ENCODE results near the gene SUSD4.

SUSD4 gene

DNA sequence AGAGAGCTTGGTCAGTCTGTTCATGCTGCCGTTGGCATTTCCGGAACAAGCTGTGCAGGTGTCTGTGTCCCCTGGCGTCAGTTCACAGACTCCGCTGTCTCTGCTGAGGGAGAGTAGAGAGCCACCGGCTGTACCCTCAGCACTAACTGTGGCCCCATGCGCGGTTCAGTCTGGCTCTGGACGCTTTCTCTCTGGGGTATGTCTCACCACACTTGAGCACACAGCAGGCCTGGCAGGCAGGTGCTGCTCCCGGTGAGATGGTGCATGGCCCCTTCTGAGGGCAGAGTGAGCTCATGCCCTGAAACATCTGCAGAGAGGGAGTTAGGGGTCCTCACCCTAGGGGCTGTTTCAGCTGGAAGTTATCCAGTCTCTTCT is 161.0 kb downstream of the SUSD4 start:
- H3K27ac ChIP-seq, result no peak overlapping the region

GRCh38 chr1:223202376-223203033 is 161.5 kb downstream of the SUSD4 start:
- Histone ChIP-seq H3K27ac (no peak overlapping the region), H3K4me3 (no peak overlapping the region)

More for the DNA sequence above, 161.0 kb downstream of the SUSD4 start:
- H3K4me3 ChIP-seq, result no peak overlapping the region

GRCh38 chr1:223201967-223202366 is 162.0 kb downstream of the SUSD4 start:
- H3K27ac ChIP-seq, result no peak overlapping the region
- H3K4me3 ChIP-seq, result no peak overlapping the region

DNA sequence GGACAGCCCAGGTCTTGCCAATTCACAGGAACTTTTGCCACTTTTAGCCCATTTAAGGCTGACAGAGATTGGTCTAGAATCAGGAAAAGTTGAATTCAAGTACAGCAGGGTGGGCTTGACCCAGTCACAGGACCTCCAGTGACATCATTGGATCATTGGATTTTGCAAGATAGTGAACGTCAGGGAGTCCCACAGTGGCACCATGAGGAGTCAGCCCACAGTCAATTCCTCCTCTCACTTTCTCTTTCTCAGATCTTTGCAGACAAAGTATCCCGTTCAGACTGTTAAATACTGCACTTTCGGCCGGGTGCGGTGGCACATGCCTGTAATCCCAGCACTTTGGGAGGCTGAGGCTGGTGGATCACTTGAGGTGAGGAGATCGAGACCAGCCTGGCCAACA is 163.1 kb downstream of the SUSD4 start:
- Histone ChIP-seq H3K4me3 (no peak overlapping the region), H3K27ac (no peak overlapping the region)

DNA sequence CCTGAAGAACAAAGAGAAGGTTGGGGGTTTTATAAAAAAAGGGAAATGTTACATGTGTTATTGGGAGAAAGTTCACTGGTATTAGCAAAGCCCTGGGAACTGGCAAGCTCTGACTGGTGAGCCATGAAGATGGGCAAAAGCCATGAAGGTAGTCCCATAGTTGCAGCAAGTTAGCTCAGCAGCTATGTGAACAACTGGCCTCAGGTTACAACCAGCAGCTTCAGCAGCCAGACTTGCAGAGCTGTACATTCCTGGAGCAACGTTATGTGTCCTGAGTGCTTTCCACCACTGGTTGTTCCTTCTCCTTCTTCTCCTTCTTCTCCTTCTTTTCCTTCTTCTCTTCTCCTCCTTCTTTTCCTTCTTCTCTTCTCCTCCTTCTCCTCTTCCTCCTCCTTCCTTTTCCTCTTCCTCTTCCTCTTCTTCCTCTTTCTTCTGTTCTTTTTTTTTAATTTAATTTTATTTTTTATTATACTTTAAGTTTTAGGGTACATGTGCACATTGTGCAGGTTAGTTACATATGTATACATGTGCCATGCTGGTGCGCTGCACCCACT is 164.8 kb downstream of the SUSD4 start:
- Histone ChIP-seq H3K4me3 (no peak overlapping the region), H3K27ac (no peak overlapping the region)

DNA sequence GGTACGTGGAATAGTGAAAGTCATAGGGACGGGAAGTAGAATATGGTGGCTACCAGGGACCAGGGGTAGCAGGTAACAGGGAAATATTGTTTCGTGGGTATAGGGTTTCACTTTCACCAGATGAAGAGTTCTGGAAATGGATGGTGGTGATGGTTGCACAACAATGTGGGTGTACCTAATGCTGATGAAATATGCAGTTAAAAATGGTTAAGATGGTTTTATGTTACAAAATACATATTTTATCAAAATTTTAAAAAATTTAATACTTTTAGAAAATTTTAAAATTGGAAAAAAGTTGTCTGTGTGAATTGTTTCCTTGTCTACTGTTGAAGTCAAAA is 165.4 kb downstream of the SUSD4 start:
- Histone ChIP-seq H3K27ac (no peak overlapping the region), H3K4me3 (no peak overlapping the region)

- no peak overlapping the region for H3K4me3 ChIP-seq
- H3K27ac ChIP-seq, result no peak overlapping the region
Observed at GRCh38 chr1:223197923-223198627, 165.9 kb downstream of the SUSD4 start.

DNA sequence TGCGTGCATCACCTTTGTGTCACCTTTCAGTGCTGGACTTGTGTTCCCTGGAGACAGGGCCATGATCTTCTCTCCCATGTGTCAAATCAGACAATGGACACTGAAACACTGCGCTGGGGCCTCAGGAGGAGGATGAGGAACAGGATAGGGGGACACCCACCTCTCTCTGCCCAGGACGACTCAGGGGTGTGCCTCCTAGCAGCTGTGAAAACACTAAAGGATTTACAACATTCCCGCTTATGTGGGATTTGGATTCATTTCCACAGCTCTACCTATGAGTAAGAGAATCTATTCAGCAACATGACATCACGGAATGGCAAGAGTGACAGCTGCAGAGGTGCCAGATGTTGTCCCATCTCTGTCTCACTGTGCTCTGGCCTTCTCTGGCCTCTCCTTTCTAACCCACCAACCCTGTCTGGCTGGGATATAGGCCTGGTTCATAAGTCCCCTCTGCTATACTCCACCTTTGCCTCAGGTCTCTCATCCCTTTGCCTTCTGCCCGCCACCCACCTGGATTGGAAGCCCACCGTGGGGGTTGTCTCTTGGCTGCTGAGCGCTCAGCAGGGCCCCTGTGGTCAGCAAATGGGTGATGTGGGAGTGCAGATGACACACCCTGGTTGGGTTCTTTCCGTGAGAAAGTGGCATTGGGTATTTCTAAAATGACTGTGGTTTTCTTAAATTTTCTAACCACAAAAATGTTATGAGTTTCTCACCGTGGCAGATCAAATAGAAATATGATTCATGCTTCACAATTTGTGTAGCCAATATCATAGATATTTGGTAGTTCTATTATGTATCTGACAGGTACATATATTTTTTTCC is 173.9 kb downstream of the SUSD4 start:
- Histone ChIP-seq H3K27ac (no peak overlapping the region), H3K4me3 (no peak overlapping the region)

- H3K27ac ChIP-seq, result no peak overlapping the region
- H3K4me3 ChIP-seq, result no peak overlapping the region
Observed at GRCh38 chr1:223189525-223189902, 174.5 kb downstream of the SUSD4 start.

GRCh38 chr1:223188618-223189356 is 175.2 kb downstream of the SUSD4 start:
- no peak overlapping the region for H3K4me3 ChIP-seq
- no peak overlapping the region for H3K27ac ChIP-seq

- Histone ChIP-seq H3K4me3 (no peak overlapping the region), H3K27ac (no peak overlapping the region)
Observed at GRCh38 chr1:223186800-223187199, 177.2 kb downstream of the SUSD4 start.

DNA sequence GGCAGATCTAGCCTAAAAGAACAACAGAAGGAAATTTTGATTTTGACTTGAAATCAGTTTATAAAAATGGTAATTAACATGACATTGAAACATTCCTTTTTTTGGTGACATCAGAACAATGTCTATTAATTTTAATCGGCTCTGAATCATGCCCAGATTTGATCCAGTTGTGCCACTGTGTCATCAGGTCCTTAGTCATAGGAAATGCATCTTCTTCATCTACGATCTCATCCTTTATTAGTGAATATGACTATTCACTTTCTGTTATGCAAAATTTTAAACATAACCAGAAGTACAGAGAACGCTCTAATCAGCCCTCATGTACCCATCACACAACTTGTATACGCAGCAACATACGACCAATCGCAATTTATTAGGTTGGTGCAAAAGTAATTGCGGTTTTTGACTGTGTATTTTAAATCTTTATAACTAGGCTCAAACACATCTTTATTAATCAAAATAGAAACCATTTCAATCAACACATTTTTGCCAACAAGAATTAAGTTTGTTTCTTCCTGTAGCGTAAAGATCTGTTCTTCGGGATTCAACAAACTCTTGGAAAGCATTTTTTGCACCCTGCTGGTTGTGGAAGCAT is 180.6 kb downstream of the SUSD4 start:
- no peak overlapping the region for H3K4me3 ChIP-seq
- no peak overlapping the region for H3K27ac ChIP-seq

- H3K4me3 ChIP-seq, result no peak overlapping the region
- H3K27ac ChIP-seq, result peak overlapping the region in 18 of 21 experiments; percentile 2 to 71 (median 48)
Observed at GRCh38 chr1:223180731-223181321, 183.2 kb downstream of the SUSD4 start.

GRCh38 chr1:223179786-223180185 is 184.2 kb downstream of the SUSD4 start:
- H3K4me3 ChIP-seq, result no peak overlapping the region
- H3K27ac ChIP-seq, result peak overlapping the region in 8 of 21 experiments; percentile 21 to 69 (median 47)

DNA sequence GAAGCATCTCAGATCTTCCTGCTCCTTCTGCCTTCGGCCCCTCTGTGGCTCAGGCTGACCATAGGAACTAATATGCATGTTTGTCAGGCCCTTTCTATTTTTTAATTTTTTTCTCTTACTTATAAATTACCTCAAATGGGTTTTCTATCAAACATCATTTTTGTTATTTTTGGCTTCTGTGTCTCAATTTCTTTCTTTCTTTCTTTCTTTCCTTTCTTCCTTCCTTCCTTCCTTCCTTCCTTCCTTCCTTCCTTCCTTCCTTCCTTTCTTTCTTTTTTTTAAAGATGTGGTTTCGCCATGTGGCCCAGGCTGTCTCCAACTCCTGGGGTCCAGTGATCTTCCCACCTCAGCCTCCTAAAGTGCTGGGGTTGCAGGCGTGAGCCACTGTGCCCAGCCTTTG is 184.7 kb downstream of the SUSD4 start:
- no peak overlapping the region for H3K4me3 ChIP-seq
- peak overlapping the region in 1 of 21 experiments; percentile 33 for H3K27ac ChIP-seq

DNA sequence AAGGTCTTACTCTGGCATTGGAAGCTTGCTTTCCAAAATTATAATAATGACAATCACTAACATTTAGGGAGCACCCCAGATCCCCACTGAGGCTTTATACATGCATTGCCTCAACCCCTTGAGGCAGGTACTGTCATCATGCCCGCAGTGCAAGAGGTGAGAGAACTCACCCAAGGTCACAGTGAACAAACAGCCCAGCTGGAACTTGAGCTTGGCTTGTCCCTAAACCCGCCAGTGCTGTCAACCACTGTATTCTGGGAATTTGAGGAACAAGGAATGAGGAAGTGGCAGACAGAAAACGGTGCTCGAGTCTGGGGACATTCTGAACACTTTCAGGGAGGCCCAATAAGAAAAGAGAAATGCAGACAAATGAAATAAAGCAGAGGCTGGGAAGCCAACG is 186.3 kb downstream of the SUSD4 start:
- Histone ChIP-seq H3K27ac (peak overlapping the region in 11 of 21 experiments; percentile 1 to 76 (median 34)), H3K4me3 (no peak overlapping the region)

DNA sequence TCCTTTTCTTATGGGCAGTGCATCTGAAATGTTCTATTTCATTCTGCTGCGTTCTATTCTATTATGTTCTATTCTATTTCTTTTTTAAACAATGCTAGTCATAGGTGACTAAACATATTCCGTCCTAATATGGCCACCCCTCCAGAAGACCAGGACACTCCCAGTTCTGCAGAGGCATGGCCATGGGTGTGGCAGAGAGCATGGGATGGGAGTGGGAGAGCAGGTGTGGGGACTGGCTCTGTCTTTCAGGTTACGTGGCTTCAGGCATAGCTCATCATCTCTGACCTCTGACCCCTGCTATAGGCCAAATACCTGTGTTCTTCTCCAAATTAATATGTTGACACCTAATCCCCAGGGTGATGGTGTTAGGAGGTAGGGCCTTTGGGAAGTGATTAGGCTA is 187.5 kb downstream of the SUSD4 start:
- Histone ChIP-seq H3K4me3 (no peak overlapping the region), H3K27ac (peak overlapping the region in 6 of 21 experiments; percentile 42 to 73 (median 54))

DNA sequence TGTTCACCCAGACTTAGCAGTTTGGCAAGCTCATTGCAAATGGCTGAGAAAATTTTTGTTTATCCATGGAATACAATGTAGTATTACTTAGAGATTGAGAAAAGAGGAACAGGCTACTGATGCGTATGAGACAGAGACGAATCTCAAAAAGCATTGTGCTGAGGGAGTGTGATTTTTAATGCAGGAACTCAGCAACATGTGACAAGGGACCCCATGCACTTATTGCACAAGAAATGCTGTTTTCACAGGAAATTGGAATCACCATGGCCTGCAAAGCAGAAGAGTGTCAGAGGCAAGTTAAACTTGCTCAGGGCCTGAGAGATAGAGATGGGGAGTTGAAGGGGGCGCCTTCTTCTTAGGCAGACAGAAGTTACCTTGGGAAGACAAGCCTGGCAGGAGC is 188.3 kb downstream of the SUSD4 start:
- Histone ChIP-seq H3K4me3 (no peak overlapping the region), H3K27ac (peak overlapping the region in 10 of 21 experiments; percentile 6 to 75 (median 52))

GRCh38 chr1:223175032-223175431 is 188.9 kb downstream of the SUSD4 start:
- H3K4me3 ChIP-seq, result no peak overlapping the region
- H3K27ac ChIP-seq, result peak overlapping the region in 9 of 21 experiments; percentile 26 to 75 (median 51)

Data from skin epidermis (tissue), 12 donors.